SK-N-MC (cell line): Measurements from ENCODE around the gene UNC93A.
"Not testable (repeated sequence)": the region's sequence is repeated elsewhere in the genome, so short reads cannot be mapped to it uniquely, and the experiment has no call there.

Source experiments
- EZH2 ChIP-seq: fragments of 200-600 bp; sonication (generic); IDR thresholded peaks from one replicate; pipeline ENCODE4 v1.6.1; 2017; ENCODE audit warnings: antibody characterized with exemption
- FOXP2 ChIP-seq: optimal IDR thresholded peaks from 2 replicates; pipeline ENCODE3; 2011; ENCODE audit warnings: mild to moderate bottlenecking, moderate library complexity; ENCODE audit not compliant: insufficient read depth; ENCODE audit errors: extremely low read length, control extremely low read depth

GRCh38 chr6:167309355-167310192 is 18.5 kb downstream of the UNC93A start:
- TF ChIP-seq EZH2, FOXP2: not testable (repeated sequence)
